H1 (cell line): Measurements from ENCODE around the gene GPR26.

ENCODE experiments used
- CBX5 ChIP-seq: fragments of 300-800, 300-1000 bp; sonication (generic); IDR thresholded peaks from 2 replicates; pipeline ENCODE4 v1.7.1; 2016; ENCODE audit warnings: antibody characterized with exemption, low read length, low read depth
- EP300 ChIP-seq, 2 experiments: IDR thresholded peaks; 1 replicate in 1 of 2; 2 replicates in 1 of 2; pipeline ENCODE4 v1.6.1; 2011 to 2012; ENCODE audit warnings: low read depth in 2 of 2, low read length in 2 of 2, mild to moderate bottlenecking in 2 of 2, borderline replicate concordance in 1 of 2, inconsistent platforms in 1 of 2, moderate library complexity in 1 of 2
- EZH2 ChIP-seq: fragments of 200-600 bp; sonication (generic); IDR thresholded peaks from 2 replicates; pipeline ENCODE4 v1.7.1; 2012; ENCODE audit warnings: low read depth, mild to moderate bottlenecking, moderate library complexity, low read length, inconsistent platforms; ENCODE audit not compliant: severe bottlenecking
- JUN ChIP-seq: IDR thresholded peaks from 2 replicates; pipeline ENCODE4 v1.6.1; 2011; ENCODE audit warnings: low read depth, mild to moderate bottlenecking, improper control_type of control experiment, low read length
- TF ChIP-seq, protein P1 (sequence below), 3 experiments: IDR thresholded peaks; 1 replicate in 2 of 3; 2 replicates in 1 of 3; pipeline versions ENCODE4 v1.5.1 to v1.6.1; 2011; ENCODE audit warnings: low read length in 3 of 3, mild to moderate bottlenecking in 3 of 3, inconsistent platforms in 2 of 3, low read depth in 1 of 3, moderate library complexity in 1 of 3; ENCODE audit not compliant: insufficient read depth in 1 of 3; ENCODE audit errors: control extremely low read depth in 1 of 3
- TF ChIP-seq, protein P2 (sequence below): IDR thresholded peaks from 2 replicates; pipeline ENCODE4 v1.6.1; 2012; ENCODE audit warnings: inconsistent platforms
- TF ChIP-seq, protein P3 (sequence below): IDR thresholded peaks from 2 replicates; pipeline ENCODE4 v1.6.1; 2011; ENCODE audit warnings: low read depth, mild to moderate bottlenecking, low read length; ENCODE audit not compliant: insufficient read depth

DNA sequence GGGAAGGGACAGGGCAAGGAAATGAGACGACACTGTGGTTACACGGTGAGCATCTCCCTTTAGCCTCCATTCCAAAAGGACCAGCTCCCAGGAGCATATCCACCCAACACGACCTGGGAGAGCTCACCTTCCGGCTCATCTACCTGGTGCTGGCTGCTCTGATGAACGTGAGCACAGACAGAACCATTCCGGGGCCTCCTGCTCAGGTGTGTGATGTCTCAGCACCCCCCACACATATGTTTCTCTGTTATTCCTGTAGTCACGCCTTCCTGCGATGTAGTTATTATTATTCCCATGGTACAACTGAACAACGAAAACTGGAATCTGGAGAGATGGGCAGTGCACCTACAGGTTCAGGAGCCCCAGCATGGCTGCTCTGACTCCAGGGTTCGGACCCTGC lies 20.5 kb upstream of the GPR26 start:
- TF ChIP-seq, protein P1, sequence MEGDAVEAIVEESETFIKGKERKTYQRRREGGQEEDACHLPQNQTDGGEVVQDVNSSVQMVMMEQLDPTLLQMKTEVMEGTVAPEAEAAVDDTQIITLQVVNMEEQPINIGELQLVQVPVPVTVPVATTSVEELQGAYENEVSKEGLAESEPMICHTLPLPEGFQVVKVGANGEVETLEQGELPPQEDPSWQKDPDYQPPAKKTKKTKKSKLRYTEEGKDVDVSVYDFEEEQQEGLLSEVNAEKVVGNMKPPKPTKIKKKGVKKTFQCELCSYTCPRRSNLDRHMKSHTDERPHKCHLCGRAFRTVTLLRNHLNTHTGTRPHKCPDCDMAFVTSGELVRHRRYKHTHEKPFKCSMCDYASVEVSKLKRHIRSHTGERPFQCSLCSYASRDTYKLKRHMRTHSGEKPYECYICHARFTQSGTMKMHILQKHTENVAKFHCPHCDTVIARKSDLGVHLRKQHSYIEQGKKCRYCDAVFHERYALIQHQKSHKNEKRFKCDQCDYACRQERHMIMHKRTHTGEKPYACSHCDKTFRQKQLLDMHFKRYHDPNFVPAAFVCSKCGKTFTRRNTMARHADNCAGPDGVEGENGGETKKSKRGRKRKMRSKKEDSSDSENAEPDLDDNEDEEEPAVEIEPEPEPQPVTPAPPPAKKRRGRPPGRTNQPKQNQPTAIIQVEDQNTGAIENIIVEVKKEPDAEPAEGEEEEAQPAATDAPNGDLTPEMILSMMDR (IDR thresholded peaks at IDR 0.05; ENCODE audit: control extremely low read depth in 1 of 3, insufficient read depth in 1 of 3, low read depth in 1 of 3, low read length in 3 of 3), result no peak
- no peak for TF ChIP-seq JUN
- TF ChIP-seq, protein P2, sequence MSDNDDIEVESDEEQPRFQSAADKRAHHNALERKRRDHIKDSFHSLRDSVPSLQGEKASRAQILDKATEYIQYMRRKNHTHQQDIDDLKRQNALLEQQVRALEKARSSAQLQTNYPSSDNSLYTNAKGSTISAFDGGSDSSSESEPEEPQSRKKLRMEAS, result no peak
- no peak for TF ChIP-seq EP300 (IDR thresholded peaks at IDR 0.05; ENCODE audit: borderline replicate concordance in 1 of 2, low read depth in 2 of 2, low read length in 2 of 2)
- TF ChIP-seq, protein P3, sequence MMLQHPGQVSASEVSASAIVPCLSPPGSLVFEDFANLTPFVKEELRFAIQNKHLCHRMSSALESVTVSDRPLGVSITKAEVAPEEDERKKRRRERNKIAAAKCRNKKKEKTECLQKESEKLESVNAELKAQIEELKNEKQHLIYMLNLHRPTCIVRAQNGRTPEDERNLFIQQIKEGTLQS, result no peak
- TF ChIP-seq CBX5, result no peak
- no peak for TF ChIP-seq EZH2
